ENCODE data around the gene NPFFR2. TPM values are rescaled to one million over a fixed set of nuclear protein-coding genes. Genes with fewer than 3 reads are reported as not detected.

NPFFR2 gene
- total RNA-seq, 1 experiment from 2014 or later: not detected

- no peak for DNase-seq (ENCODE audit: low read depth, low spot score)
- no peaks in the 10 kb centered on the region for H3K27me3 ChIP-seq (ENCODE audit: insufficient read depth, low read length)
- H3K4me2 ChIP-seq (ENCODE audit: low read length): no peak overlapping the region
- RAD21 ChIA-PET (ENCODE audit: low non-redundant PET in 1 of 2, low total read pairs in 2 of 2, uncharacterized antibody in 2 of 2, unreplicated experiment in 2 of 2): no interaction called here
- no TSS peak for BruUV-seq (replicated peaks)
- intact Hi-C loops (cut with micrococcal nuclease): no loop called here
- no peaks in the 10 kb centered on the region for H3K79me2 ChIP-seq (ENCODE audit: insufficient read depth, low read length)
- H3K4me3 ChIP-seq (replicated peaks in 1 of 2; ENCODE audit: low read depth in 1 of 2, low read length in 2 of 2): no peak overlapping the region
- TF ChIP-seq SIN3A (IDR thresholded peaks at IDR 0.05; ENCODE audit: low read depth) (no peak), JUND (IDR thresholded peaks at IDR 0.05) (no peak), MAX (IDR thresholded peaks at IDR 0.05) (no peak), EZH2 (IDR thresholded peaks at IDR 0.05) (no peak), ZNF274 (IDR thresholded peaks at IDR 0.05; ENCODE audit: low read depth, low read length) (no peak), REST (IDR thresholded peaks at IDR 0.05; ENCODE audit: low read depth) (no peak)
- POLR2A ChIA-PET: no interaction called here
- no peak for ATAC-seq
- H3K9me3 ChIP-seq (ENCODE audit: control insufficient read depth in 1 of 2, insufficient read depth in 1 of 2, low read depth in 1 of 2, low read length in 2 of 2): peaks cover 0 to 3% of the 10 kb centered on the region in 2 experiments; a peak in 2 of 4 replicates
- H3K9ac ChIP-seq (ENCODE audit: low read length): no peak overlapping the region
- no peaks in the 10 kb centered on the region for H3K4me1 ChIP-seq (ENCODE audit: control insufficient read depth in 1 of 2, insufficient read depth in 2 of 2, low read length in 2 of 2)
- CTCF ChIA-PET: no interaction called here
- H4K20me1 ChIP-seq (ENCODE audit: insufficient read depth): no peaks in the 10 kb centered on the region
- H3K9me2 ChIP-seq (ENCODE audit: insufficient read depth): no peaks in the 10 kb centered on the region
- H3K27ac ChIP-seq (ENCODE audit: low read depth, low read length): no peak overlapping the region
- no peaks in the 10 kb centered on the region for H3K36me3 ChIP-seq (ENCODE audit: control insufficient read depth in 1 of 2, insufficient read depth in 2 of 2, low read length in 2 of 2)
- no peak overlapping the region for H2AFZ ChIP-seq (ENCODE audit: low read depth, low read length, poor library complexity, severe bottlenecking)
Observed at GRCh38 chr4:72119946-72120345, 88.1 kb downstream of the NPFFR2 start.

GRCh38 chr4:72128741-72129140 lies 96.9 kb downstream of the NPFFR2 start:
- no TSS peak for BruUV-seq (replicated peaks)
- Histone ChIP-seq H3K27ac (ENCODE audit: low read depth, low read length) (no peak overlapping the region), H3K36me3 (ENCODE audit: control insufficient read depth in 1 of 2, insufficient read depth in 2 of 2, low read length in 2 of 2) (no peaks in the 10 kb centered on the region), H4K20me1 (ENCODE audit: insufficient read depth) (no peaks in the 10 kb centered on the region), H3K4me1 (ENCODE audit: control insufficient read depth in 1 of 2, insufficient read depth in 2 of 2, low read length in 2 of 2) (no peaks in the 10 kb centered on the region), H3K4me3 (replicated peaks in 1 of 2; ENCODE audit: low read depth in 1 of 2, low read length in 2 of 2) (no peak overlapping the region), H3K9me2 (ENCODE audit: insufficient read depth) (no peaks in the 10 kb centered on the region), H3K4me2 (ENCODE audit: low read length) (no peak overlapping the region), H3K9me3 (ENCODE audit: control insufficient read depth in 1 of 2, insufficient read depth in 1 of 2, low read depth in 1 of 2, low read length in 2 of 2) (no peaks in the 10 kb centered on the region), H3K79me2 (ENCODE audit: insufficient read depth, low read length) (no peaks in the 10 kb centered on the region), H3K27me3 (ENCODE audit: insufficient read depth, low read length) (no peaks in the 10 kb centered on the region), H2AFZ (ENCODE audit: low read depth, low read length, poor library complexity, severe bottlenecking) (no peak overlapping the region), H3K9ac (ENCODE audit: low read length) (no peak overlapping the region)
- ATAC-seq (no peak), DNase-seq (ENCODE audit: low read depth, low spot score) (no peak)
- intact Hi-C loops (cut with micrococcal nuclease): no loop called here
- RAD21 ChIA-PET (ENCODE audit: low non-redundant PET in 1 of 2, low total read pairs in 2 of 2, uncharacterized antibody in 2 of 2, unreplicated experiment in 2 of 2): no interaction called here
- POLR2A ChIA-PET: no interaction called here
- CTCF ChIA-PET: no interaction called here
- TF ChIP-seq CTCF (IDR thresholded peaks at IDR 0.05 in 2 of 3, conservative IDR thresholded peaks at IDR 0.05 in 1 of 3; ENCODE audit: borderline replicate concordance in 1 of 3, insufficient read depth in 1 of 3, low read depth in 2 of 3, low read length in 2 of 3) (no peak), EZH2 (IDR thresholded peaks at IDR 0.05) (no peak), ZBTB33 (IDR thresholded peaks at IDR 0.05; ENCODE audit: extremely low read depth, insufficient replicate concordance, low read length) (no peak), ZNF274 (IDR thresholded peaks at IDR 0.05; ENCODE audit: low read depth, low read length) (no peak), SRF (IDR thresholded peaks at IDR 0.05; ENCODE audit: low read depth) (no peak), ZFX (IDR thresholded peaks at IDR 0.05) (no peak), YY1 (IDR thresholded peaks at IDR 0.05; ENCODE audit: extremely low read depth, insufficient replicate concordance, low read depth, low read length) (no peak), ELF1 (IDR thresholded peaks at IDR 0.05; ENCODE audit: borderline replicate concordance, low read depth) (no peak), MAX (IDR thresholded peaks at IDR 0.05) (no peak)

All from HCT116 (cell line).